GM12873 (cell line): ENCODE results near the gene SYT13.
A peak's percentile ranks its signal among the peaks of the same experiment; 100 is the strongest.

Experiments
- TF ChIP-seq, protein P1 (sequence below): IDR thresholded peaks from 2 replicates; pipeline ENCODE4 v1.5.1; 2012; ENCODE audit warnings: low read depth, mild to moderate bottlenecking, moderate library complexity, low read length, control low read depth; ENCODE audit not compliant: insufficient read depth; ENCODE audit errors: missing control alignments

SYT13 gene

DNA sequence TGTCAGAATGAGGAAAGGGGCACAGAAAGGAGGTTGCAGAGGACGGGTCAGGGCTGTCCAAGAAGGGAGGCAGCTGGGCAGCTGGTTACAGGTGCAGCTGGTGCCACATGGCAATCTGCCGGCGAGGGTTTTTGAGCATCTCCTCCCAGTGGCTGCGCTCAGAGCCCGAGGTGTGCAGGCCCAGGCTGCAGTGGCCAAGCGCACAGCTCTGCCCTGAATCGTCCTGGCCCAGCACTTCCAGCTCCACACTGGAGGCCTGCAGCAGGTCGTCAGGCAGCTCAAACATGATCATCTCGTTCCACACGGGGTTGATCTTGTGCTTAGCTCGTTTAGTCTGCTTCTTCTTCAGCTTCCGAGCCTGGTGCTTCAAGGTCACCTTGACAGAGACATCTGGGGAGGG lies 42.2 kb downstream of the SYT13 start:
- TF ChIP-seq, protein P1, sequence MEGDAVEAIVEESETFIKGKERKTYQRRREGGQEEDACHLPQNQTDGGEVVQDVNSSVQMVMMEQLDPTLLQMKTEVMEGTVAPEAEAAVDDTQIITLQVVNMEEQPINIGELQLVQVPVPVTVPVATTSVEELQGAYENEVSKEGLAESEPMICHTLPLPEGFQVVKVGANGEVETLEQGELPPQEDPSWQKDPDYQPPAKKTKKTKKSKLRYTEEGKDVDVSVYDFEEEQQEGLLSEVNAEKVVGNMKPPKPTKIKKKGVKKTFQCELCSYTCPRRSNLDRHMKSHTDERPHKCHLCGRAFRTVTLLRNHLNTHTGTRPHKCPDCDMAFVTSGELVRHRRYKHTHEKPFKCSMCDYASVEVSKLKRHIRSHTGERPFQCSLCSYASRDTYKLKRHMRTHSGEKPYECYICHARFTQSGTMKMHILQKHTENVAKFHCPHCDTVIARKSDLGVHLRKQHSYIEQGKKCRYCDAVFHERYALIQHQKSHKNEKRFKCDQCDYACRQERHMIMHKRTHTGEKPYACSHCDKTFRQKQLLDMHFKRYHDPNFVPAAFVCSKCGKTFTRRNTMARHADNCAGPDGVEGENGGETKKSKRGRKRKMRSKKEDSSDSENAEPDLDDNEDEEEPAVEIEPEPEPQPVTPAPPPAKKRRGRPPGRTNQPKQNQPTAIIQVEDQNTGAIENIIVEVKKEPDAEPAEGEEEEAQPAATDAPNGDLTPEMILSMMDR, result no peak

GRCh38 chr11:45239733-45240132 lies 46.4 kb downstream of the SYT13 start:
- TF ChIP-seq, protein P1, result no peak

- TF ChIP-seq, protein P1, result no peak
Measured at GRCh38 chr11:45238724-45239123, 47.4 kb downstream of the SYT13 start.

DNA sequence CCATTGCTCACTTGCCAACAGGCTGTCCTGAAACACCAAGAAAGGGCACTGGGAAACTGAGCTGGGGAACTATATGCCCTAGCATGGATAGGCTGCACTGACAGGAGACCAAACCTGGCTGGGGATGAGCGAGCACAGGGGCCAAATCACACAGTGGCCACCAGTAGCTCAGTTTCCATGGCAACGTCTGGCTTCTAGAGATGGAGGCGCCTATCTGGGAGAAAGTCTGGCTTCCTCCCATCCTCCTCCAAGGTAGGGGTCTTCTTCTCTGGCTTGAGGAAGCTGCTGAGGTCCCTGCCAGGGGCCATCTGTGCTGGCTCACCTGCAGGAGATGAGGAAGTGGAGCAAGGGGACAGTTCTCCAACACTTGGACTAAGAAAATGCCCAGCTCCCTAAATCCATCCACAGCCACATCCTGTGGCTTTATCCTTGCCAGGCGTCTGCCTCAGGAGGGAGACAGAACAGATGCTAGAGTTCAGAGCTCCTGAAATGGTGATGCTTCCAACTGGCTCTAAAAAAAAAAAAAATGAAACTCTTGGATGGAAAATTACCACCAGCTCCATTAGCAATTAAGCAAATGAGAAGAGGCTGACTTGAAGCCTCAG lies 48.3 kb downstream of the SYT13 start:
- TF ChIP-seq, protein P1, result no peak

DNA sequence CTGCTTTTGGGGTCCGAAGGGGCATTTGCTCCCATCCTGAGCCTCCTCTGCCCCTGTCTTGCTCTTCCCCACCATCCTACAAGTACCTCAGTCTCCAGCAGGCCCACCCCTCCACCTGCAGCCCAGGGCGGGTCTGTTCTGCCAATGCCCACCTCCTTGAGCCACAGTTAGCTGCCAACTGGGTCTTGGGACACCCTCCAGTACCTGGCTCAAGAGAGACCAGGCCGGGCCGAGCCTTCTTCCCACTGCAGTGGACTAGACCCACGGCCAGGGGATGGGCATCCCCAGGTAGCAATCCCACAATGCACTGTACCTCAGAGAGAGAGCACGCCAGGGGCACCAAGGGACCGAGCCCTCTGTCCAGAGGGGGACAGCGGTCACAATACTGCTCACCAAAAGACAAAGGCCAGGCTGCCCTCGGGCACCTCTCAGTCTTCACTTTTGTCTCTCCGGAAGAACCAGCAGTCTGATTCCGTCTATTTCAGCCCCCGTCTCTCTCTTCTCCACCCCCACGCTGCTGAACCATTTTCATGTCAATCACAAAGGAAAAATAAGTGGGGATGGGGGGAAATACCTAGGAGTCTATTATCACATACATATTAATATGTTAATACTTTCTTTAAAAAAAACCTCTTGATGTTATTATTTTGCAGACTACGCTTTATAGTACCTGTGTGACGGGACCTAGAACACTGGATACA lies 51.7 kb downstream of the SYT13 start:
- TF ChIP-seq, protein P1, result no peak

GRCh38 chr11:45233804-45234170 lies 52.4 kb downstream of the SYT13 start:
- TF ChIP-seq, protein P1, result no peak

- TF ChIP-seq, protein P1, result peak; percentile 97
Measured at GRCh38 chr11:45233121-45233803, 52.9 kb downstream of the SYT13 start.
